Measurements from ENCODE around the gene ALS2. TPM values are rescaled to one million over a fixed set of nuclear protein-coding genes. Genes with fewer than 3 reads are reported as not detected.
"Not testable (repeated sequence)": the region's sequence is repeated elsewhere in the genome, so short reads cannot be mapped to it uniquely, and the experiment has no call there.

Gene ALS2
- total RNA-seq, 2 experiments from 2014 or later, result 10.1 to 10.5 TPM

GRCh38 chr2:201808027-201808426 lies 27.3 kb upstream of the ALS2 start:
- no peaks in the 10 kb centered on the region for H3K9me3 Mint-ChIP-seq
- no peak for TF ChIP-seq CTCF (IDR thresholded peaks at IDR 0.05)
- no peaks in the 10 kb centered on the region for H3K4me1 Mint-ChIP-seq (ENCODE audit: low read depth)
- ATAC-seq (no peak), DNase-seq (no peak)
- H3K27me3 Mint-ChIP-seq, result peaks cover 6% of the 10 kb centered on the region
- no peak overlapping the region for H3K27ac Mint-ChIP-seq
- H3K36me3 Mint-ChIP-seq (ENCODE audit: low read depth), result no peaks in the 10 kb centered on the region
- H3K4me3 Mint-ChIP-seq, result no peak overlapping the region
- intact Hi-C loops (cut with micrococcal nuclease), result no loop called here
- POLR2A ChIA-PET, result interaction anchor here (0.7 kb wide), 1 partner anchor 47 kb away, joined by 3 read pairs; no protein-coding TSS in a partner anchor
- CTCF ChIA-PET, result no interaction called here

DNA sequence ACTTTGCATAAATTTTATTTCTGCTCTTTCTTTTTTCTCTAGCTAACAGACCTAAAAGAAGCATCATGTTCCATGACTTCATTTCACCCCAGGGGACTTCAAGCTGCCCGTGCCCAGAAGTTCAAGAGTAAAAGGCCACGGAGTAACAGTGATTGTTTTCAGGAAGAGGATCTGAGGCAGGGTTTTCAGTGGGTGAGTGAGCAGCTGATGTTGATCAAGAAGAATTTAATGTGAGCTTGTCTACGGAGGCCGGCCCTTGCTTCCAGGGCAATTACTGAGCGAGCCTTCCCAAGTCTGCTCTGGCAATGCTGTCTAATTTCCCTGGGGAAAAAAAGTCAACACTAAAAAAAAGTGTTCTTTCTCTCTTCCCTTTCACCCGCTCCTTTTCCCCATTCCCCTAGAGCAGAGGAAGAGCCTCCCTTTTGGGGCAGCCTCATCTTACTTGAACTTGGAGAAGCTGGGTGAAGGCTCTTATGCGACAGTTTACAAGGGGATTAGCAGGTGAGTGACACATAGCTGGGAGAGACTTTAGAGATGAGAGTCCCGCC lies 26.8 kb upstream of the ALS2 start:
- no peak overlapping the region for H3K4me3 Mint-ChIP-seq
- TF ChIP-seq CTCF (IDR thresholded peaks at IDR 0.05), result no peak
- intact Hi-C loops (cut with micrococcal nuclease), result no loop called here
- no peak for DNase-seq
- ChIA-PET CTCF (no interaction called here), POLR2A (no interaction called here)
- H3K27ac Mint-ChIP-seq, result no peak overlapping the region
- H3K4me1 Mint-ChIP-seq (ENCODE audit: low read depth), result no peaks in the 10 kb centered on the region
- H3K9me3 Mint-ChIP-seq, result no peaks in the 10 kb centered on the region
- no peak for ATAC-seq
- H3K27me3 Mint-ChIP-seq, result peaks cover 6% of the 10 kb centered on the region
- no peaks in the 10 kb centered on the region for H3K36me3 Mint-ChIP-seq (ENCODE audit: low read depth)

DNA sequence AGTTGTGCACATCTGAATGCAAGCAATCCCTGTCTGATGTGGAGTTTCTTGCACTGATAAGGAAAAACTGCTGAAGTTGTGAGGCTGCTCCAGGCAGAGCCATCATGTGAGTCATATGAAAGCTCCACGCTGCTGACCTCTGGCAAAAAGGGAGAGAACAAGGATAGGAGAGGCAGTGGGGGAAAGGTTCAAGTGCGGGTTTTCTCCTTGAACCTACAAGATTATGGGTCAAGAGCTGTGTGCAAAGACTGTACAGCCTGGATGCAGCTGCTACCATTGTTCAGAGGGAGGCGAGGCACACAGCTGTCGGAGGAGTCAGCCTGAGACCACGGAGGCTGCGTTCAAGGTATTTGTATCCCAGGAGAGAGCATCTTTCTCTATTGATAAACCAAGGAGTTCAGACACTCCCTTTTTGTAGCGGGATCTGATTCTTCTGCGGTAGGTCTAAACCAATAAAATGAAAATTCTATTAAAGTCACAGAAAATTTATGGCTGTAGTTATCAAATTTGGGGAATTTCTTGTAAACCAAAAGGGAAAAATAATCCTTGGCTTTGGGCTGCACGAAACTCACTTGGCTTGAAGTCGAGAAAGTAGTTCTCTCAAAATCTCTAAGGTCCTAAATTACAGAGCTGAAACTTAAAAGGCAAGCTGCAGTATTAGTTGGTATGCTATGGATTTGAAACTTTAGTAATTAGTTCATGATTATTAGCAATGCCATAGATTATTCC lies 25.9 kb upstream of the ALS2 start, which contains the start of gene CDK15:
Gene CDK15 (plus strand): TSS at position 96 of the 729 bp plus-strand sequence. CDS start 128 bp downstream, at position 224.
- POLR2A ChIA-PET, result no interaction called here
- no peak for ATAC-seq
- H3K27ac Mint-ChIP-seq, result no peak within 1 kb of the TSS

DNA sequence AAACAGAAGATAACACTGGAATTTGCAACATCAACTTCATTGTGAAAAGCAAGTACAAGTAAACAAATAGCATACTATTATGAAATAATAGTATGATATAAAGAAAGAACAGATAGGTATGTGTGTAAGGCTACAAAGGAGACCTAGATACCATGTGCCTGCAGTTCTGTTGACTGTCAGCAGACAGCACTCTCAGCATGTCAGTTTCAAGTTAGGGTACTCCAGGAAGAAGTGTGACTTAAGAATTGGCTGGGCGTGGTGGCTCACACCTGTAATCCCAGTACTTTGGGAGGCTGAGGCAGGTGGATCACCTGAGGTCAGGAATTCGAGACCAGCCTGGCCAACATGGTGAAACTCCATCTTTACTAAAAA lies 18.2 kb upstream of the ALS2 start:
- H3K4me1 Mint-ChIP-seq (ENCODE audit: low read depth); H3K9me3 Mint-ChIP-seq; H3K27me3 Mint-ChIP-seq; ATAC-seq; H3K36me3 Mint-ChIP-seq (ENCODE audit: low read depth); POLR2A ChIA-PET; H3K4me3 Mint-ChIP-seq; DNase-seq; CTCF ChIA-PET; H3K27ac Mint-ChIP-seq; intact Hi-C loops (cut with micrococcal nuclease): not testable (repeated sequence)

More for the DNA sequence above, 25.9 kb upstream of the ALS2 start, which contains the start of gene CDK15:
- intact Hi-C loops (cut with micrococcal nuclease), result no loop called here
- no peak for DNase-seq
- H3K27me3 Mint-ChIP-seq, result peaks cover 6% of the 10 kb centered on the region
- TF ChIP-seq CTCF (IDR thresholded peaks at IDR 0.05), result no peak
- no peaks in the 10 kb centered on the region for H3K4me1 Mint-ChIP-seq (ENCODE audit: low read depth)
- CTCF ChIA-PET, result no interaction called here
- no peaks in the 10 kb centered on the region for H3K36me3 Mint-ChIP-seq (ENCODE audit: low read depth)
- H3K9me3 Mint-ChIP-seq, result no peaks in the 10 kb centered on the region
- H3K4me3 Mint-ChIP-seq, result no peak within 1 kb of the TSS

DNA sequence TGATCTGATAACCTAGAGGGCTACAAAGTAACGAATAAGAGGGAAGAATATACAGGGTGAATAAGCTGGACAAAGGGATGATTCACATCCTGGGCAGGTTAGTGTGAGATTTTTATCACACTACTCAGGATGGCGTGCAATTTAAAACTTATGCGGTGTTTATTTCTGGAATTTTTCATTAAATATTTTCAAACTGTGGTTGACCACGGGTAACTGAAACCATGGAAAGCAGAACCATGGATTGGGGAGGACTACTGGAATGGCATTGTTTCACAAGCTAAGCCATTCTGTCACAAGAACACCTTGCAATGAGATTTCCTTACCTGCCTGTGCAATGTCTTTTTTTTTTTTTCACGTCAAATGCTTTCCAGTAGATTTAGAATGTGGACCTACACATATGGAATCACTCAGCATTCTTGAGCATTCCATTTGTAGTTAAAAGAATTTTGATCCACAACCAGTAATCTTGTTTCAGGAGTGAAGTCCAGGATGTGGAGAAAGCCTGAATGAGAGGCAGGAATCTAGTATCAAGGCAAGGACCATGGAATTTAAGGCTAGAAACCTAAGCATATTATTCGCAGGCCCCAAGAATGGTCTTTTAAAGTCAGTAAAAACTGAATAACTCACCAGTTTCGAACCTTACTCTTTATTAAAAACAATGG lies 17.6 kb upstream of the ALS2 start:
- intact Hi-C loops (cut with micrococcal nuclease), result no loop called here
- POLR2A ChIA-PET, result no interaction called here

More for the DNA sequence above, 17.6 kb upstream of the ALS2 start:
- TF ChIP-seq CTCF (IDR thresholded peaks at IDR 0.05), result no peak
- ATAC-seq (no peak), DNase-seq (no peak)
- CTCF ChIA-PET, result no interaction called here
- Mint-ChIP-seq H3K27ac (no peak overlapping the region), H3K36me3 (ENCODE audit: low read depth) (no peaks in the 10 kb centered on the region), H3K9me3 (no peaks in the 10 kb centered on the region), H3K4me3 (no peak overlapping the region), H3K27me3 (peaks cover 3% of the 10 kb centered on the region), H3K4me1 (ENCODE audit: low read depth) (no peaks in the 10 kb centered on the region)
